GM18507 (cell line): ENCODE measurements around the gene SYNJ2.

Experiments used
- DNase-seq: peaks from one replicate; pipeline ENCODE4 v3.0.0; 2011; ENCODE audit warnings: low read depth; ENCODE audit not compliant: insufficient read length; ENCODE audit errors: extremely low spot score
- FAIRE-seq: peaks from 2 replicates; lab custom pipeline; 2011; peaks lifted over from hg19 to GRCh38; lab: Jason Lieb, UNC

The SYNJ2 gene

GRCh38 chr6:158021814-158022748, 40.4 kb downstream of the SYNJ2 start:
- FAIRE-seq (no peak), DNase-seq (no peak)

- no peak for FAIRE-seq
- no peak for DNase-seq
Observed at GRCh38 chr6:158022749-158023596, 41.3 kb downstream of the SYNJ2 start.

- FAIRE-seq: no peak
Observed at GRCh38 chr6:158023597-158023939, 41.9 kb downstream of the SYNJ2 start.

GRCh38 chr6:158024566-158025297, 43.1 kb downstream of the SYNJ2 start:
- no peak for FAIRE-seq
- no peak for DNase-seq

More at GRCh38 chr6:158023597-158023939, 41.9 kb downstream of the SYNJ2 start:
- no peak for DNase-seq

GRCh38 chr6:158026054-158026900, 44.6 kb downstream of the SYNJ2 start:
- DNase-seq (peak; percentile 40), FAIRE-seq (peak; percentile 82)

GRCh38 chr6:158026901-158027589, 45.4 kb downstream of the SYNJ2 start:
- DNase-seq (no peak), FAIRE-seq (no peak)

- FAIRE-seq: no peak
- DNase-seq: no peak
Observed at GRCh38 chr6:158027590-158028285, 46.1 kb downstream of the SYNJ2 start.

GRCh38 chr6:158028421-158028820, 46.8 kb downstream of the SYNJ2 start:
- DNase-seq (no peak), FAIRE-seq (no peak)

GRCh38 chr6:158028876-158029275, 47.2 kb downstream of the SYNJ2 start:
- no peak for FAIRE-seq
- DNase-seq: no peak

- FAIRE-seq (no peak), DNase-seq (no peak)
Observed at GRCh38 chr6:158029668-158030230, 48.1 kb downstream of the SYNJ2 start.

GRCh38 chr6:158030380-158031300, 49.0 kb downstream of the SYNJ2 start:
- no peak for DNase-seq
- FAIRE-seq: no peak

GRCh38 chr6:158031381-158032353, 50.0 kb downstream of the SYNJ2 start:
- no peak for DNase-seq
- FAIRE-seq: no peak

GRCh38 chr6:158032354-158032733, 50.7 kb downstream of the SYNJ2 start:
- DNase-seq: no peak
- no peak for FAIRE-seq

- DNase-seq (no peak), FAIRE-seq (no peak)
Observed at GRCh38 chr6:158033077-158033750, 51.6 kb downstream of the SYNJ2 start.
